Mesenchymal stem cell (in vitro differentiated cells and primary cell): ENCODE results near the gene DIP2C.
"Not testable (repeated sequence)": the region's sequence is repeated elsewhere in the genome, so short reads cannot be mapped to it uniquely, and the experiment has no call there.

ENCODE experiments used
- DNase-seq: peaks from one replicate; pipeline ENCODE4 v3.0.0-alpha.2; 2013
- H2AFZ ChIP-seq: one replicate; pipeline ENCODE4 v1.6.1; 2013; ENCODE audit warnings: low read depth, mild to moderate bottlenecking, control low read depth, inconsistent platforms, low read length, moderate library complexity
- H2AK5ac ChIP-seq: 2 replicates; pipeline ENCODE4 v1.6.1; 2013; ENCODE audit warnings: low read length, moderate library complexity, mild to moderate bottlenecking, inconsistent platforms; ENCODE audit not compliant: severe bottlenecking
- H2BK120ac ChIP-seq: one replicate; pipeline ENCODE4 v1.6.1; 2013; ENCODE audit warnings: low read depth, mild to moderate bottlenecking, inconsistent platforms, low read length, moderate library complexity
- H2BK12ac ChIP-seq, 2 experiments: one replicate each; pipeline ENCODE4 v1.6.1; 2013; ENCODE audit warnings: inconsistent platforms in 2 of 2, low read length in 2 of 2, mild to moderate bottlenecking in 2 of 2, moderate library complexity in 2 of 2, control low read depth in 1 of 2
- H2BK15ac ChIP-seq: one replicate; pipeline ENCODE4 v1.6.1; 2013; ENCODE audit warnings: mild to moderate bottlenecking, low read depth, inconsistent platforms; ENCODE audit not compliant: poor library complexity, severe bottlenecking
- H2BK5ac ChIP-seq: 2 replicates; pipeline ENCODE4 v1.6.1; 2013; ENCODE audit warnings: low read depth, mild to moderate bottlenecking, low read length, control low read depth, inconsistent platforms; ENCODE audit not compliant: poor library complexity, severe bottlenecking
- H3K14ac ChIP-seq, 2 experiments: one replicate each; pipeline ENCODE4 v1.6.1; 2013; ENCODE audit warnings: inconsistent platforms in 2 of 2, low read length in 2 of 2, control low read depth in 1 of 2, mild to moderate bottlenecking in 1 of 2, moderate library complexity in 1 of 2
- H3K18ac ChIP-seq, 2 experiments: one replicate each; pipeline ENCODE4 v1.6.1; 2013; ENCODE audit warnings: inconsistent platforms in 2 of 2, low read length in 2 of 2, control low read depth in 1 of 2, low read depth in 1 of 2, mild to moderate bottlenecking in 1 of 2
- H3K23ac ChIP-seq, 2 experiments: one replicate each; pipeline ENCODE4 v1.6.1; 2013; ENCODE audit warnings: inconsistent platforms in 2 of 2, low read length in 2 of 2, mild to moderate bottlenecking in 2 of 2, moderate library complexity in 2 of 2, control low read depth in 1 of 2
- H3K27ac ChIP-seq: 2 replicates; pipeline ENCODE4 v1.5.1; 2013; ENCODE audit warnings: mild to moderate bottlenecking, moderate library complexity, low read length, control low read depth, inconsistent platforms; ENCODE audit not compliant: poor library complexity, severe bottlenecking
- H3K27me3 ChIP-seq, 2 experiments: 2 replicates each; pipeline versions ENCODE4 v1.6.1 to v1.7.0; 2013; ENCODE audit warnings: low read length in 2 of 2, mild to moderate bottlenecking in 2 of 2, moderate library complexity in 2 of 2, control low read depth in 1 of 2, inconsistent platforms in 1 of 2; ENCODE audit not compliant: control insufficient read depth in 1 of 2, insufficient read depth in 1 of 2
- H3K36me3 ChIP-seq, 2 experiments: 2 replicates each; pipeline versions ENCODE4 v1.6.1 to v1.7.0; 2013; ENCODE audit warnings: low read length in 2 of 2, control low read depth in 1 of 2, inconsistent platforms in 1 of 2, low read depth in 1 of 2, mild to moderate bottlenecking in 1 of 2; ENCODE audit not compliant: insufficient read depth in 2 of 2, control insufficient read depth in 1 of 2
- H3K4ac ChIP-seq, 2 experiments: one replicate each; pipeline ENCODE4 v1.6.1; 2013; ENCODE audit warnings: inconsistent platforms in 2 of 2, low read length in 2 of 2, mild to moderate bottlenecking in 2 of 2, moderate library complexity in 2 of 2, control low read depth in 1 of 2, low read depth in 1 of 2
- H3K4me1 ChIP-seq: 2 replicates; pipeline ENCODE4 v1.6.1; 2013; ENCODE audit warnings: low read depth, low read length, control low read depth; ENCODE audit not compliant: control insufficient read depth, insufficient read depth
- H3K4me2 ChIP-seq: 2 replicates; pipeline ENCODE4 v1.6.1; 2013; ENCODE audit warnings: low read length, mild to moderate bottlenecking, inconsistent platforms; ENCODE audit not compliant: poor library complexity, severe bottlenecking
- H3K4me3 ChIP-seq, 2 experiments: 2 replicates each; pipeline versions ENCODE4 v1.5.1 to v1.7.0; 2013; ENCODE audit warnings: low read length in 2 of 2, mild to moderate bottlenecking in 2 of 2, control low read depth in 1 of 2, low read depth in 1 of 2; ENCODE audit not compliant: insufficient read depth in 1 of 2
- H3K79me1 ChIP-seq: replicated peaks from 2 replicates; pipeline ENCODE4 v1.6.1; 2013; ENCODE audit warnings: mild to moderate bottlenecking, control low read depth, low read length, inconsistent platforms; ENCODE audit not compliant: poor library complexity, severe bottlenecking
- H3K9ac ChIP-seq: 2 replicates; pipeline ENCODE4 v1.7.0; 2013; ENCODE audit warnings: mild to moderate bottlenecking, low read length, moderate library complexity
- H3K9me3 ChIP-seq: 2 replicates; pipeline ENCODE4 v1.7.0; 2013; ENCODE audit warnings: mild to moderate bottlenecking, low read length; ENCODE audit not compliant: control insufficient read depth
- H4K8ac ChIP-seq: one replicate; pipeline ENCODE4 v1.6.1; 2013; ENCODE audit warnings: inconsistent platforms, mild to moderate bottlenecking, low read length, moderate library complexity
- H4K91ac ChIP-seq: one replicate; pipeline ENCODE4 v1.6.1; 2013; ENCODE audit warnings: mild to moderate bottlenecking, low read length, inconsistent platforms
- whole genome bisulfite sequencing: methylation state at CpG from one replicate; pipeline ENCODE4 v1.1.7; 2013; ENCODE audit warnings: mixed read lengths; 5-methylcytosine and 5-hydroxymethylcytosine counted together

Gene DIP2C

GRCh38 chr10:700183-700582, 10.7 kb upstream of the DIP2C start:
- H3K4me2 ChIP-seq, H3K27ac ChIP-seq, H3K9ac ChIP-seq, H2BK120ac ChIP-seq, H2AK5ac ChIP-seq, H2AFZ ChIP-seq, H3K36me3 ChIP-seq, H2BK5ac ChIP-seq, H2BK15ac ChIP-seq, H3K18ac ChIP-seq, H4K8ac ChIP-seq, H3K79me1 ChIP-seq, H3K4me1 ChIP-seq, H2BK12ac ChIP-seq, DNase-seq, H3K23ac ChIP-seq, H3K4ac ChIP-seq: not testable (repeated sequence)
- WGBS = 84% methylated on average over 6 of the region's 6 CpGs
- Histone ChIP-seq H3K14ac (peak overlapping the region in 1 of 2 experiments; percentile 64), H4K91ac (peak overlapping the region; percentile 5), H3K4me3 (peak overlapping the region in 1 of 2 experiments; percentile 52), H3K9me3 (peaks cover 11% of the 10 kb centered on the region), H3K27me3 (peaks cover 22 to 77% of the 10 kb centered on the region in 2 experiments)

GRCh38 chr10:697097-697875, 7.8 kb upstream of the DIP2C start:
- no peaks in the 10 kb centered on the region for H3K9me3 ChIP-seq
- H2BK12ac ChIP-seq = no peak overlapping the region
- H4K8ac ChIP-seq = no peak overlapping the region
- H3K18ac ChIP-seq = no peak overlapping the region
- peaks cover 13 to 82% of the 10 kb centered on the region in 2 experiments for H3K27me3 ChIP-seq
- no peak overlapping the region for H2AFZ ChIP-seq
- H3K4me2 ChIP-seq = no peak overlapping the region
- no peak overlapping the region for H2BK5ac ChIP-seq
- H3K27ac ChIP-seq = no peak overlapping the region
- no peak overlapping the region for H4K91ac ChIP-seq
- no peak overlapping the region for H2AK5ac ChIP-seq
- WGBS = 89% methylated on average over 30 of the region's 30 CpGs
- no peak overlapping the region for H2BK120ac ChIP-seq
- H3K4me1 ChIP-seq = peaks cover 10% of the 10 kb centered on the region
- no peak overlapping the region for H2BK15ac ChIP-seq
- H3K36me3 ChIP-seq = no peaks in the 10 kb centered on the region
- no peak overlapping the region for H3K14ac ChIP-seq
- no peak overlapping the region for H3K9ac ChIP-seq
- no peak overlapping the region for H3K23ac ChIP-seq
- H3K79me1 ChIP-seq = no peaks in the 10 kb centered on the region
- no peak overlapping the region for H3K4me3 ChIP-seq
- DNase-seq = no peak
- no peak overlapping the region for H3K4ac ChIP-seq

- H3K79me1 ChIP-seq = no peaks in the 10 kb centered on the region
- no peak overlapping the region for H2AK5ac ChIP-seq
- 95% methylated on average over 14 of the region's 14 CpGs for WGBS
- no peaks in the 10 kb centered on the region for H3K36me3 ChIP-seq
- H3K14ac ChIP-seq = no peak overlapping the region
- no peak overlapping the region for H2BK15ac ChIP-seq
- no peak overlapping the region for H2AFZ ChIP-seq
- no peak overlapping the region for H3K4me2 ChIP-seq
- no peak overlapping the region for H3K23ac ChIP-seq
- H2BK12ac ChIP-seq = no peak overlapping the region
- H3K27ac ChIP-seq = no peak overlapping the region
- no peak for DNase-seq
- H3K9ac ChIP-seq = no peak overlapping the region
- no peak overlapping the region for H2BK5ac ChIP-seq
- peaks cover 13% of the 10 kb centered on the region for H3K4me1 ChIP-seq
- no peak overlapping the region for H3K4me3 ChIP-seq
- H3K4ac ChIP-seq = no peak overlapping the region
- no peak overlapping the region for H2BK120ac ChIP-seq
- no peak overlapping the region for H4K8ac ChIP-seq
- H3K18ac ChIP-seq = no peak overlapping the region
- peaks cover 11 to 65% of the 10 kb centered on the region in 2 experiments for H3K27me3 ChIP-seq
- peak overlapping the region; percentile 27 for H4K91ac ChIP-seq
- H3K9me3 ChIP-seq = no peaks in the 10 kb centered on the region
These were observed 5.9 kb upstream of the DIP2C start for GRCh38 chr10:695396-695795.

- H3K36me3 ChIP-seq = no peaks in the 10 kb centered on the region
- H3K4ac ChIP-seq = no peak overlapping the region
- H3K4me1 ChIP-seq = peaks cover 16% of the 10 kb centered on the region
- H3K27me3 ChIP-seq = peaks cover 4 to 46% of the 10 kb centered on the region in 2 experiments
- WGBS = 39% methylated on average over 7 of the region's 7 CpGs
- H3K23ac ChIP-seq = no peak overlapping the region
- H4K8ac ChIP-seq = no peak overlapping the region
- H3K4me3 ChIP-seq = no peak overlapping the region
- H3K9ac ChIP-seq = no peak overlapping the region
- H2BK15ac ChIP-seq = no peak overlapping the region
- H3K27ac ChIP-seq = no peak overlapping the region
- H3K79me1 ChIP-seq = no peaks in the 10 kb centered on the region
- peak overlapping the region; percentile 55 for H3K4me2 ChIP-seq
- no peak overlapping the region for H3K14ac ChIP-seq
- no peak overlapping the region for H2BK120ac ChIP-seq
- H2BK5ac ChIP-seq = no peak overlapping the region
- no peak overlapping the region for H2AK5ac ChIP-seq
- no peak overlapping the region for H4K91ac ChIP-seq
- no peak for DNase-seq
- no peak overlapping the region for H2AFZ ChIP-seq
- no peak overlapping the region for H2BK12ac ChIP-seq
- no peaks in the 10 kb centered on the region for H3K9me3 ChIP-seq
- H3K18ac ChIP-seq = no peak overlapping the region
These were observed 4.0 kb upstream of the DIP2C start for GRCh38 chr10:693506-693905.
